ENCODE results near the gene SLC44A1.

Gene SLC44A1

DNA sequence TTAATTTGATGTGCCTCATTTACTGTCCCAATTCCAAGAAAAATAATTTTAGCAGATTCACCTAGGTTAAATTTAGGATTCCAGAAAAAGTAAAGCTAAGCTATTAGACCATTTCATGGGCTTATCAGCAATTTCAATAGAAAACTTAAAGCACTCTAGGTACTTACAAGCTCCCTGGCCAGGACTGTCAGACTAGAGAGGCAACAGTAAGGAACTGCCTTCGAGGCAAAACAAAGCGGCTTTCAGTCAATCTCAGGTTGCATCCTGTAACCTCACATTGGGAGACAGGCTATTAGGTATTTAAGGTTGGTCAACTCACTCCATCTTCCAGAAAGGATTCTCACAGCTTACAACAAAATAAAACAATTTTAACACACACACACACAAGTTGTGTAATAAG lies 154.7 kb downstream of the SLC44A1 start:
- ATAC-seq = no peak
- no peak for TF ChIP-seq ARNTL (CRISPR knock-in tag; IDR thresholded peaks at IDR 0.05; ENCODE audit: borderline replicate concordance, low read depth)
- no peak for TF ChIP-seq ZFP3 (CRISPR knock-in tag; IDR thresholded peaks at IDR 0.05)
- TF ChIP-seq POU6F1 (CRISPR knock-in tag; IDR thresholded peaks at IDR 0.05; ENCODE audit: borderline replicate concordance, low read depth) = no peak
- TF ChIP-seq ZNF8 (CRISPR knock-in tag; IDR thresholded peaks at IDR 0.05) = no peak
- no peak for TF ChIP-seq CSRNP3 (CRISPR knock-in tag; IDR thresholded peaks at IDR 0.05)
- TF ChIP-seq, protein P1, sequence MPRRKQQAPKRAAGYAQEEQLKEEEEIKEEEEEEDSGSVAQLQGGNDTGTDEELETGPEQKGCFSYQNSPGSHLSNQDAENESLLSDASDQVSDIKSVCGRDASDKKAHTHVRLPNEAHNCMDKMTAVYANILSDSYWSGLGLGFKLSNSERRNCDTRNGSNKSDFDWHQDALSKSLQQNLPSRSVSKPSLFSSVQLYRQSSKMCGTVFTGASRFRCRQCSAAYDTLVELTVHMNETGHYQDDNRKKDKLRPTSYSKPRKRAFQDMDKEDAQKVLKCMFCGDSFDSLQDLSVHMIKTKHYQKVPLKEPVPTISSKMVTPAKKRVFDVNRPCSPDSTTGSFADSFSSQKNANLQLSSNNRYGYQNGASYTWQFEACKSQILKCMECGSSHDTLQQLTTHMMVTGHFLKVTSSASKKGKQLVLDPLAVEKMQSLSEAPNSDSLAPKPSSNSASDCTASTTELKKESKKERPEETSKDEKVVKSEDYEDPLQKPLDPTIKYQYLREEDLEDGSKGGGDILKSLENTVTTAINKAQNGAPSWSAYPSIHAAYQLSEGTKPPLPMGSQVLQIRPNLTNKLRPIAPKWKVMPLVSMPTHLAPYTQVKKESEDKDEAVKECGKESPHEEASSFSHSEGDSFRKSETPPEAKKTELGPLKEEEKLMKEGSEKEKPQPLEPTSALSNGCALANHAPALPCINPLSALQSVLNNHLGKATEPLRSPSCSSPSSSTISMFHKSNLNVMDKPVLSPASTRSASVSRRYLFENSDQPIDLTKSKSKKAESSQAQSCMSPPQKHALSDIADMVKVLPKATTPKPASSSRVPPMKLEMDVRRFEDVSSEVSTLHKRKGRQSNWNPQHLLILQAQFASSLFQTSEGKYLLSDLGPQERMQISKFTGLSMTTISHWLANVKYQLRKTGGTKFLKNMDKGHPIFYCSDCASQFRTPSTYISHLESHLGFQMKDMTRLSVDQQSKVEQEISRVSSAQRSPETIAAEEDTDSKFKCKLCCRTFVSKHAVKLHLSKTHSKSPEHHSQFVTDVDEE (CRISPR knock-in tag; IDR thresholded peaks at IDR 0.05) = no peak
- TF ChIP-seq, protein P2, sequence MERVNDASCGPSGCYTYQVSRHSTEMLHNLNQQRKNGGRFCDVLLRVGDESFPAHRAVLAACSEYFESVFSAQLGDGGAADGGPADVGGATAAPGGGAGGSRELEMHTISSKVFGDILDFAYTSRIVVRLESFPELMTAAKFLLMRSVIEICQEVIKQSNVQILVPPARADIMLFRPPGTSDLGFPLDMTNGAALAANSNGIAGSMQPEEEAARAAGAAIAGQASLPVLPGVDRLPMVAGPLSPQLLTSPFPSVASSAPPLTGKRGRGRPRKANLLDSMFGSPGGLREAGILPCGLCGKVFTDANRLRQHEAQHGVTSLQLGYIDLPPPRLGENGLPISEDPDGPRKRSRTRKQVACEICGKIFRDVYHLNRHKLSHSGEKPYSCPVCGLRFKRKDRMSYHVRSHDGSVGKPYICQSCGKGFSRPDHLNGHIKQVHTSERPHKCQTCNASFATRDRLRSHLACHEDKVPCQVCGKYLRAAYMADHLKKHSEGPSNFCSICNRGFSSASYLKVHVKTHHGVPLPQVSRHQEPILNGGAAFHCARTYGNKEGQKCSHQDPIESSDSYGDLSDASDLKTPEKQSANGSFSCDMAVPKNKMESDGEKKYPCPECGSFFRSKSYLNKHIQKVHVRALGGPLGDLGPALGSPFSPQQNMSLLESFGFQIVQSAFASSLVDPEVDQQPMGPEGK (CRISPR knock-in tag; IDR thresholded peaks at IDR 0.05; ENCODE audit: borderline replicate concordance) = no peak
- no peak for TF ChIP-seq OSR1 (CRISPR knock-in tag; IDR thresholded peaks at IDR 0.05)
- TF ChIP-seq PPARA (CRISPR knock-in tag; IDR thresholded peaks at IDR 0.05; ENCODE audit: borderline replicate concordance) = no peak
- no peak for TF ChIP-seq BACH2 (CRISPR knock-in tag; IDR thresholded peaks at IDR 0.05; ENCODE audit: borderline replicate concordance)
- TF ChIP-seq TOX (CRISPR knock-in tag; IDR thresholded peaks at IDR 0.05; ENCODE audit: borderline replicate concordance) = no peak

DNA sequence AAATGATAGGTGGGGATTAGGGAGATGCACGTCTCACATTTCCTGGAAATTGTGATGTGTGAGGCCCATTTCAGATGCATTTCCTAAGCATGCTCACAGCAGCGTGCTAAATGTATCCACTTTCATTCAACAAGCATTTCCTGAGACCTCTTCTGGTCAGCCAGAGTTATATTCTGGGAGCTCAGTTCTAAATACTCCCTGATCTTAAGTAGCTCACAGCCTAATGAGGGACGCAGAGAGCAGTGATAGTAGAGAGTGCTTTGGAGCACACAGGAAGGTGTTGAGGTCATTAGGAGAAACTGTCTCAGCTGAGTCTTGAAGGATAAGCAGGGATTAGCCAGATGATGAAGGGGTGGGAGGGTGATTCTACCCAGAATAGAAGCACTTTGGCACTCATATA lies 157.2 kb downstream of the SLC44A1 start:
- ATAC-seq = peak; percentile 64
- TF ChIP-seq, protein P3, sequence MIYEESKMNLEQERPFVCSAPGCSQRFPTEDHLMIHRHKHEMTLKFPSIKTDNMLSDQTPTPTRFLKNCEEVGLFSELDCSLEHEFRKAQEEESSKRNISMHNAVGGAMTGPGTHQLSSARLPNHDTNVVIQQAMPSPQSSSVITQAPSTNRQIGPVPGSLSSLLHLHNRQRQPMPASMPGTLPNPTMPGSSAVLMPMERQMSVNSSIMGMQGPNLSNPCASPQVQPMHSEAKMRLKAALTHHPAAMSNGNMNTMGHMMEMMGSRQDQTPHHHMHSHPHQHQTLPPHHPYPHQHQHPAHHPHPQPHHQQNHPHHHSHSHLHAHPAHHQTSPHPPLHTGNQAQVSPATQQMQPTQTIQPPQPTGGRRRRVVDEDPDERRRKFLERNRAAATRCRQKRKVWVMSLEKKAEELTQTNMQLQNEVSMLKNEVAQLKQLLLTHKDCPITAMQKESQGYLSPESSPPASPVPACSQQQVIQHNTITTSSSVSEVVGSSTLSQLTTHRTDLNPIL (CRISPR knock-in tag; IDR thresholded peaks at IDR 0.05; ENCODE audit: low read depth) = no peak
- TF ChIP-seq ESRRG (CRISPR knock-in tag; IDR thresholded peaks at IDR 0.05) (no peak), POU6F1 (CRISPR knock-in tag; IDR thresholded peaks at IDR 0.05; ENCODE audit: borderline replicate concordance, low read depth) (no peak), ZNF565 (CRISPR knock-in tag; conservative IDR thresholded peaks at IDR 0.05; ENCODE audit: low read depth) (no peak), ZNF70 (CRISPR knock-in tag; IDR thresholded peaks at IDR 0.05) (no peak), ZC3H10 (CRISPR knock-in tag; IDR thresholded peaks at IDR 0.05) (no peak), CSDC2 (CRISPR knock-in tag; IDR thresholded peaks at IDR 0.05) (no peak), ZFP30 (CRISPR knock-in tag; IDR thresholded peaks at IDR 0.05) (no peak), ZNF8 (CRISPR knock-in tag; IDR thresholded peaks at IDR 0.05) (no peak), TCF4 (CRISPR knock-in tag; IDR thresholded peaks at IDR 0.05; ENCODE audit: borderline replicate concordance) (no peak), TOX (CRISPR knock-in tag; IDR thresholded peaks at IDR 0.05; ENCODE audit: borderline replicate concordance) (no peak), GLIS3 (CRISPR knock-in tag; IDR thresholded peaks at IDR 0.05) (no peak), BACH2 (CRISPR knock-in tag; IDR thresholded peaks at IDR 0.05; ENCODE audit: borderline replicate concordance) (no peak), ZFP3 (CRISPR knock-in tag; IDR thresholded peaks at IDR 0.05) (no peak), PPARA (CRISPR knock-in tag; IDR thresholded peaks at IDR 0.05; ENCODE audit: borderline replicate concordance) (no peak), OSR1 (CRISPR knock-in tag; IDR thresholded peaks at IDR 0.05) (no peak), ARNTL (CRISPR knock-in tag; IDR thresholded peaks at IDR 0.05; ENCODE audit: borderline replicate concordance, low read depth) (no peak), CSRNP3 (CRISPR knock-in tag; IDR thresholded peaks at IDR 0.05) (no peak)
- TF ChIP-seq, protein P2 (CRISPR knock-in tag; IDR thresholded peaks at IDR 0.05; ENCODE audit: borderline replicate concordance) = no peak
- TF ChIP-seq, protein P1 (CRISPR knock-in tag; IDR thresholded peaks at IDR 0.05) = no peak

All from SK-N-SH treated with all-trans-retinoic acid at 6 μM for 48 hours (cell line).